Lower leg skin (tissue), 3 donors: Measurements from ENCODE around the gene GPC6.

Experiments
- CTCF ChIP-seq, 3 donors: fragments of 450-650 bp; IDR thresholded peaks; one replicate each; pipeline ENCODE4 v1.5.1; 2016; ENCODE audit warnings: antibody characterized with exemption in 3 of 3, mild to moderate bottlenecking in 3 of 3, moderate library complexity in 2 of 3
- POLR2A ChIP-seq, 2 donors: fragments of 450-650 bp; IDR thresholded peaks; one replicate each; pipeline ENCODE4 v1.6.1; 2016 to 2017; ENCODE audit warnings: antibody characterized with exemption in 2 of 2, mild to moderate bottlenecking in 1 of 2, moderate library complexity in 1 of 2

- no peak for TF ChIP-seq CTCF (IDR thresholded peaks at IDR 0.05)
- TF ChIP-seq POLR2A (IDR thresholded peaks at IDR 0.05), result no peak
Measured at GRCh38 chr13:93562676-93563075, 336.1 kb downstream of the GPC6 start.
